Measurements from ENCODE around the gene SFT2D1.

SFT2D1 gene

DNA sequence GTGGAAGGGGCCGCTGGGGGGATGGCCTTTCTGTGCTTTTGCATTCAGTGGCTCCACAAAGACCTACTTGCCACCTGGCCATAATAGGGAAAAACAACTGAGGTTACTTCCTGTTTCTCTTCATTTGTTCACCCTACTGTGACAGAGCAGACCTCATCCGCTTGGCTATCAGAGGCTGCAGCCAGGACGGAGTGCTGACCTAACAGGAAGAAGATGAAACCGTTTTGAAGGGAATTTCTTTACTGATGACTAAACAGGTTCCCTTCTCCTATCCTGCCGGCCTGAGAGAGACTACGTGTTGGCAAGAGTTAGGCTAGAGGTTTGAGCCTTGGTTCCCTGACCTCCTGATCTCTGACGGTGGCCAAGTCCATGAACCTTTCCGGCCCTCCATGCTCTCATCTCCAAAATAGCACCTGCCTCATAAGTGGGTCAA, 55.5 kb downstream of the SFT2D1 start:
- Histone ChIP-seq H3K27ac (no peak overlapping the region), H3K4me3 (ENCODE audit: low read depth, low read length) (no peak overlapping the region), H3K79me2 (no peaks in the 10 kb centered on the region), H3K9me3 (ENCODE audit: control insufficient read depth, low read length) (no peaks in the 10 kb centered on the region), H3K4me1 (no peaks in the 10 kb centered on the region), H2AFZ (peak overlapping the region; percentile 41), H3K27me3 (ENCODE audit: control insufficient read depth, insufficient read depth, low read length) (no peaks in the 10 kb centered on the region), H3K36me3 (ENCODE audit: control insufficient read depth, insufficient read depth, low read length) (no peaks in the 10 kb centered on the region), H3K9ac (no peak overlapping the region), H3K4me2 (ENCODE audit: low read length) (no peak overlapping the region)
- TF ChIP-seq, protein P1, sequence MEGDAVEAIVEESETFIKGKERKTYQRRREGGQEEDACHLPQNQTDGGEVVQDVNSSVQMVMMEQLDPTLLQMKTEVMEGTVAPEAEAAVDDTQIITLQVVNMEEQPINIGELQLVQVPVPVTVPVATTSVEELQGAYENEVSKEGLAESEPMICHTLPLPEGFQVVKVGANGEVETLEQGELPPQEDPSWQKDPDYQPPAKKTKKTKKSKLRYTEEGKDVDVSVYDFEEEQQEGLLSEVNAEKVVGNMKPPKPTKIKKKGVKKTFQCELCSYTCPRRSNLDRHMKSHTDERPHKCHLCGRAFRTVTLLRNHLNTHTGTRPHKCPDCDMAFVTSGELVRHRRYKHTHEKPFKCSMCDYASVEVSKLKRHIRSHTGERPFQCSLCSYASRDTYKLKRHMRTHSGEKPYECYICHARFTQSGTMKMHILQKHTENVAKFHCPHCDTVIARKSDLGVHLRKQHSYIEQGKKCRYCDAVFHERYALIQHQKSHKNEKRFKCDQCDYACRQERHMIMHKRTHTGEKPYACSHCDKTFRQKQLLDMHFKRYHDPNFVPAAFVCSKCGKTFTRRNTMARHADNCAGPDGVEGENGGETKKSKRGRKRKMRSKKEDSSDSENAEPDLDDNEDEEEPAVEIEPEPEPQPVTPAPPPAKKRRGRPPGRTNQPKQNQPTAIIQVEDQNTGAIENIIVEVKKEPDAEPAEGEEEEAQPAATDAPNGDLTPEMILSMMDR (IDR thresholded peaks at IDR 0.05) = no peak

GRCh38 chr6:166285233-166285632, 57.1 kb downstream of the SFT2D1 start:
- no peaks in the 10 kb centered on the region for H3K9me3 ChIP-seq (ENCODE audit: control insufficient read depth, low read length)
- H3K27ac ChIP-seq = no peak overlapping the region
- no peak overlapping the region for H3K9ac ChIP-seq
- H2AFZ ChIP-seq = no peak overlapping the region
- TF ChIP-seq, protein P1 (IDR thresholded peaks at IDR 0.05) = no peak
- no peaks in the 10 kb centered on the region for H3K27me3 ChIP-seq (ENCODE audit: control insufficient read depth, insufficient read depth, low read length)
- H3K4me2 ChIP-seq (ENCODE audit: low read length) = no peak overlapping the region
- no peaks in the 10 kb centered on the region for H3K36me3 ChIP-seq (ENCODE audit: control insufficient read depth, insufficient read depth, low read length)
- no peak overlapping the region for H3K4me3 ChIP-seq (ENCODE audit: low read depth, low read length)
- no peaks in the 10 kb centered on the region for H3K79me2 ChIP-seq
- H3K4me1 ChIP-seq = no peaks in the 10 kb centered on the region

GRCh38 chr6:166284640-166285039, 57.7 kb downstream of the SFT2D1 start:
- TF ChIP-seq, protein P1 (IDR thresholded peaks at IDR 0.05) = no peak
- Histone ChIP-seq H3K27ac (no peak overlapping the region), H3K4me2 (ENCODE audit: low read length) (no peak overlapping the region), H3K9me3 (ENCODE audit: control insufficient read depth, low read length) (no peaks in the 10 kb centered on the region), H3K4me1 (no peaks in the 10 kb centered on the region), H3K4me3 (ENCODE audit: low read depth, low read length) (no peak overlapping the region), H3K36me3 (ENCODE audit: control insufficient read depth, insufficient read depth, low read length) (no peaks in the 10 kb centered on the region), H3K79me2 (no peaks in the 10 kb centered on the region), H3K27me3 (ENCODE audit: control insufficient read depth, insufficient read depth, low read length) (no peaks in the 10 kb centered on the region), H2AFZ (no peak overlapping the region), H3K9ac (no peak overlapping the region)

- Histone ChIP-seq H3K79me2 (no peaks in the 10 kb centered on the region), H3K36me3 (ENCODE audit: control insufficient read depth, insufficient read depth, low read length) (no peaks in the 10 kb centered on the region), H3K4me1 (no peaks in the 10 kb centered on the region), H2AFZ (no peak overlapping the region), H3K4me3 (ENCODE audit: low read depth, low read length) (no peak overlapping the region), H3K4me2 (ENCODE audit: low read length) (no peak overlapping the region), H3K27ac (no peak overlapping the region), H3K9me3 (ENCODE audit: control insufficient read depth, low read length) (no peaks in the 10 kb centered on the region), H3K27me3 (ENCODE audit: control insufficient read depth, insufficient read depth, low read length) (no peaks in the 10 kb centered on the region), H3K9ac (no peak overlapping the region)
- TF ChIP-seq, protein P1 (IDR thresholded peaks at IDR 0.05) = no peak
Measured at GRCh38 chr6:166282394-166283032, 59.8 kb downstream of the SFT2D1 start.

GRCh38 chr6:166281104-166281503, 61.2 kb downstream of the SFT2D1 start:
- Histone ChIP-seq H3K4me2 (ENCODE audit: low read length) (no peak overlapping the region), H2AFZ (no peak overlapping the region), H3K27ac (no peak overlapping the region), H3K4me1 (no peaks in the 10 kb centered on the region), H3K9me3 (ENCODE audit: control insufficient read depth, low read length) (no peaks in the 10 kb centered on the region), H3K4me3 (ENCODE audit: low read depth, low read length) (no peak overlapping the region), H3K9ac (no peak overlapping the region), H3K27me3 (ENCODE audit: control insufficient read depth, insufficient read depth, low read length) (no peaks in the 10 kb centered on the region), H3K36me3 (ENCODE audit: control insufficient read depth, insufficient read depth, low read length) (no peaks in the 10 kb centered on the region), H3K79me2 (no peaks in the 10 kb centered on the region)
- TF ChIP-seq, protein P1 (IDR thresholded peaks at IDR 0.05) = no peak

Measured in parathyroid adenoma (tissue), 2 donors.